ENCODE results near the gene CD1D.
"Not testable (repeated sequence)": the region's sequence is repeated elsewhere in the genome, so short reads cannot be mapped to it uniquely, and the experiment has no call there.

The CD1D gene

DNA sequence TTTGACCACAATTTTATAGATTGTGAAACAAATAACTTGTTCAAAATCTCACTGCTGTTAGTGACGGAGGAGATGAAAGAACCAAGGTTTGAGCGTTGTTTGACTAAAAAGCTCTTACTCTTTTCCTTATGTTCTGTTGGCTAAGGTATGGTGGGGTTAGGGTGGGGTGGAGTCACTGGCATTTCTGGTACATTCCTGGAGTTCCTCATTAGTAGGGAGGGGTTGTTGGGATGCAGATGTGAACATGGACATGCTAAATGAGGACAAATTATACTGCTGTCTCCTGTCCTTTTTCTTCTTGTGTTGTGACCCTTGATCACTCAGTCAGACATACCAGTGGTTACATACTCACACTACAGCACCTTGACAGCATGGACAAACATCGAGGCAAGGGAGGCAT, 26.2 kb upstream of the CD1D start:
- H3K4me3 ChIP-seq (ENCODE audit: low read depth, low read length) = no peak overlapping the region
- TF ChIP-seq, protein P1, sequence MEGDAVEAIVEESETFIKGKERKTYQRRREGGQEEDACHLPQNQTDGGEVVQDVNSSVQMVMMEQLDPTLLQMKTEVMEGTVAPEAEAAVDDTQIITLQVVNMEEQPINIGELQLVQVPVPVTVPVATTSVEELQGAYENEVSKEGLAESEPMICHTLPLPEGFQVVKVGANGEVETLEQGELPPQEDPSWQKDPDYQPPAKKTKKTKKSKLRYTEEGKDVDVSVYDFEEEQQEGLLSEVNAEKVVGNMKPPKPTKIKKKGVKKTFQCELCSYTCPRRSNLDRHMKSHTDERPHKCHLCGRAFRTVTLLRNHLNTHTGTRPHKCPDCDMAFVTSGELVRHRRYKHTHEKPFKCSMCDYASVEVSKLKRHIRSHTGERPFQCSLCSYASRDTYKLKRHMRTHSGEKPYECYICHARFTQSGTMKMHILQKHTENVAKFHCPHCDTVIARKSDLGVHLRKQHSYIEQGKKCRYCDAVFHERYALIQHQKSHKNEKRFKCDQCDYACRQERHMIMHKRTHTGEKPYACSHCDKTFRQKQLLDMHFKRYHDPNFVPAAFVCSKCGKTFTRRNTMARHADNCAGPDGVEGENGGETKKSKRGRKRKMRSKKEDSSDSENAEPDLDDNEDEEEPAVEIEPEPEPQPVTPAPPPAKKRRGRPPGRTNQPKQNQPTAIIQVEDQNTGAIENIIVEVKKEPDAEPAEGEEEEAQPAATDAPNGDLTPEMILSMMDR (IDR thresholded peaks at IDR 0.05; ENCODE audit: low read depth, low read length) = no peak

DNA sequence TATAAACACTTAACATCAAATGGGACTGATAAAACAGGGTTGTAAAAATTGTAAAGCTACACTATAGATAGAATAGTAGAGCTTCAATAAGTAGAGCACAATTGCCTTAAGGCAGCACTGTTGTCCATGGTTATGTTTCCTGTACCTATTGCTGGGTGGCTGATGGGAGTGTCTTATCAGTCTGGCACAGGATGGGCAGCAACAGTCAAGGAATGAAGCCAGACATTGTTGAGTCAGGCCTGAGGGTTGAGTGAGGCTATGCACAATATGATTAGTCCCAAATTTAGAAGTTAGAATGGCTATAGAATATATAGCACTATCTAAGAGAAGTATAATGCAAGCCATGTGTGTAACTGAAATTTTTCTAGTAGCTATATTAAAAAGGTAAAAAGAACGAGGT, 25.0 kb upstream of the CD1D start:
- TF ChIP-seq, protein P1 (IDR thresholded peaks at IDR 0.05; ENCODE audit: low read depth, low read length) = no peak
- H3K4me3 ChIP-seq (ENCODE audit: low read depth, low read length) = no peak overlapping the region

DNA sequence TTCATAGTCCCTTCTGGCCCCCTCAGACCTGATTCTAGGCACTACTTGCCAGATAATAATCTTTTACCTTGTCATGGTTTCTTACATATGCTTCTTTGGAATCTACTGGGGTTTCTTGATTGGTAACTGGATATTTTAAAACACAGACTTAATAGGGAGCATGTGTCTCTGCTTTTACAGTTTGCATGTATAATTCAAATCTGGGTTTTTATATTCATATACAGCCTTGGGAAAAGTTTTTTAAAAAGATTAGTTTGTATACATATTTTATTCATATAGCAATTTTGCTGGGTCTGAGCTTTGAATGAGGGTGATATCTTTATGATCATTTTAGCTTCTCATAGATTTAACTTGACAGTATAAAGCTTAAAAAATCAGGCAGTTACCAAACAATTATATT, 21.1 kb upstream of the CD1D start:
- TF ChIP-seq, protein P1 (IDR thresholded peaks at IDR 0.05; ENCODE audit: low read depth, low read length) = no peak
- no peak overlapping the region for H3K4me3 ChIP-seq (ENCODE audit: low read depth, low read length)

DNA sequence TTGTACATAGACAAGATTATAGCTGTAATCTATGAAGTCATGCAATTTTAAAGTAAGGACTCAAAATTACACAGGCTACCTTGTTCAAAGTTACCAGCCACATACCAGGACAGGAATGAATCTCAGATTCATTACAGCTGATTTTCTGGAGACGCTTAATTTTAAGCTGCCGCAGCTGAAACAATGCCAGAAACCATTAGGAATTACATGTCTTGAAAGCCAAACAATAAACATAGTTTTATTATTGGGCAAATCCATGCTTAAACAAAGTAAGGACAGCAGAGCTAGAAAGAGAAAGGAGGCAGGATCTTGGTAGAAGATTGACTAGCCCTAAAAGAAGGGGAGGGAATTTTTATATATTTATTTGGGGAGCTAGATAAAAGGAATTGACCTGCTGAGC, 19.2 kb upstream of the CD1D start:
- H3K4me3 ChIP-seq (ENCODE audit: low read depth, low read length) = no peak overlapping the region
- TF ChIP-seq, protein P1 (IDR thresholded peaks at IDR 0.05; ENCODE audit: low read depth, low read length) = no peak

DNA sequence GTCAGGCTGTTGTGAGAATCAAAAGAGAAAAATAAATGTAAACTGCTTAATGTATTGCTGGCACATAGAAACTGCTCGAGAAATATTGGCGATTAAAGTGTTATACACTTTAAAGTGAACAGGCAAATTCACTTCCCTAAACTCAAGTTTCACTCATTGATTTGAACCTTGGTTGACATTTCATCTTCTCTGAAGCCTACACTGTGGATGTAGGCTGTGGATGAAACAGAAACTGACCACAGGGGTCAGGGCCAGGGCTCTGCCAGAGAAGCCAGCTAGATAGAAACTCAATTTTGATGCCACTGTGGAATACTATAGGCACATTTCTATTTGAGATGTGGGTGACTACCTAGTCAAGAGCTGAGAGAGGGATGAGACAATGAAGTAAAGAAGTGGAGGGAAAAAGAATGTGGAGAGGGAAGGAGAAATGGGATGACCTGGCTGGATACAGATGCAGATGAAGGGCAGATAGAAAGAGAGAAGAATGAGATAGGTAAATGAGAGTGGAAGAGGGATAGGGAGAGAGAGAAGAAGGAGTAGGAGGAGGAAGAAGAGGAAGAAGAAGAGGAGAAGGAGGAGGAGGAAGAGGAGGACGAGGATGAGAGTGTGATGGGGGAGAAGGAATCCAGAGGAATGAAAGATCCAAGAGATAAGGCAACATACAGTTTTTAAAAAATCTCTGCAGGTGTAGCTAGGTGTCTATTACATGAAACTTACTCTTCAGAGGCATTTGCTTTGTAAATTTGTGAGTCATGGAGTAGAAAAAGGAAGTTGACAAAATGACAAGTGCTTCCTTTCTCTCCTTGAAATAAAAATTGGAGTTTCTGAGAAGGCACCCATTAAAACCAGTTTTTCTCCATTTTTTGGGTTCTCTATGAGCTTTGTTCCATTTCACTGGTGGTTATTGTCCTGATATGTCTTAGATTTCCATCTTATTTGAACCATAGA, 17.4 kb upstream of the CD1D start:
- TF ChIP-seq, protein P1 (IDR thresholded peaks at IDR 0.05; ENCODE audit: low read depth, low read length) = no peak
- no peak overlapping the region for H3K4me3 ChIP-seq (ENCODE audit: low read depth, low read length)

DNA sequence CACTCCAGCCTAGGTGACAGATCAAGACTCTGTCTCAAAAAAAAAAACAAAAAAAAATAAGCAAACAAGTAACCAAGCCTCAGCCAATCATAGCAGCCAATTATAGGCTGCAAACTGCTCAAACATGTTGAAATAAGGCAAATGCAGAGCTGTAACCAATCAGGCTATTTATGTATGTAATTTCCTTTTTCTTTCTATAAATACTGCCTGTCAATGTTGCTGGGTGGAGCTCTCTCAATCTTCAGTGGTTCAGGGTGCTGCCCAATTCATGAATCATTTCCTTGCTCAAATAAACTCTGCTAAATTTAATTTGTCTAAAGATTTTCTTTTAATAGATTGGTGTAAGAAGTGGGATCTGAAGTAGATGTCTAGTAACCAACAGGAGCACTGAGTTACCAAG, 11.6 kb upstream of the CD1D start:
- no peak overlapping the region for H3K4me3 ChIP-seq (ENCODE audit: low read depth, low read length)
- TF ChIP-seq, protein P1 (IDR thresholded peaks at IDR 0.05; ENCODE audit: low read depth, low read length) = no peak

DNA sequence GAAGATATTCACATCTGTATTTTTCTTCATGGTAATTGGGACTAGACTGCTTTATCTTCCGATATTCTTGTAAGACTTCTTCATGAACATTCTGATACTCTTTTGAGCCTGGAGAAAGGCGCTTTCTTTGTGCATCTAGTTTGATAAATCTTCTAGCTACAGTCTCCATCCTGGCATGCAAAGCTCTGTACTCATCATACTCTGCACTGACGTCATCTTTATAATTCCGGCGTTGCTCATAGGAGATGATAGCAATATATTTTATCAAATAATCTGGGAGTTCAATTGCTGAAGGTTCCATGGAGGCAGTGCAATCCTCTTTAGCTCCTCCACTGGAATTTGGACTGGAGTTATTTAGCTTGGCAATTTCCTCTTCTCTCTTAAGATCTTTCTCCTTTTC, 4.8 kb upstream of the CD1D start:
- H3K4me3 ChIP-seq (ENCODE audit: low read depth, low read length) = not testable (repeated sequence)
